Measurements from ENCODE around the gene CHDH.

CHDH gene, protein sequence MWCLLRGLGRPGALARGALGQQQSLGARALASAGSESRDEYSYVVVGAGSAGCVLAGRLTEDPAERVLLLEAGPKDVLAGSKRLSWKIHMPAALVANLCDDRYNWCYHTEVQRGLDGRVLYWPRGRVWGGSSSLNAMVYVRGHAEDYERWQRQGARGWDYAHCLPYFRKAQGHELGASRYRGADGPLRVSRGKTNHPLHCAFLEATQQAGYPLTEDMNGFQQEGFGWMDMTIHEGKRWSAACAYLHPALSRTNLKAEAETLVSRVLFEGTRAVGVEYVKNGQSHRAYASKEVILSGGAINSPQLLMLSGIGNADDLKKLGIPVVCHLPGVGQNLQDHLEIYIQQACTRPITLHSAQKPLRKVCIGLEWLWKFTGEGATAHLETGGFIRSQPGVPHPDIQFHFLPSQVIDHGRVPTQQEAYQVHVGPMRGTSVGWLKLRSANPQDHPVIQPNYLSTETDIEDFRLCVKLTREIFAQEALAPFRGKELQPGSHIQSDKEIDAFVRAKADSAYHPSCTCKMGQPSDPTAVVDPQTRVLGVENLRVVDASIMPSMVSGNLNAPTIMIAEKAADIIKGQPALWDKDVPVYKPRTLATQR

DNA sequence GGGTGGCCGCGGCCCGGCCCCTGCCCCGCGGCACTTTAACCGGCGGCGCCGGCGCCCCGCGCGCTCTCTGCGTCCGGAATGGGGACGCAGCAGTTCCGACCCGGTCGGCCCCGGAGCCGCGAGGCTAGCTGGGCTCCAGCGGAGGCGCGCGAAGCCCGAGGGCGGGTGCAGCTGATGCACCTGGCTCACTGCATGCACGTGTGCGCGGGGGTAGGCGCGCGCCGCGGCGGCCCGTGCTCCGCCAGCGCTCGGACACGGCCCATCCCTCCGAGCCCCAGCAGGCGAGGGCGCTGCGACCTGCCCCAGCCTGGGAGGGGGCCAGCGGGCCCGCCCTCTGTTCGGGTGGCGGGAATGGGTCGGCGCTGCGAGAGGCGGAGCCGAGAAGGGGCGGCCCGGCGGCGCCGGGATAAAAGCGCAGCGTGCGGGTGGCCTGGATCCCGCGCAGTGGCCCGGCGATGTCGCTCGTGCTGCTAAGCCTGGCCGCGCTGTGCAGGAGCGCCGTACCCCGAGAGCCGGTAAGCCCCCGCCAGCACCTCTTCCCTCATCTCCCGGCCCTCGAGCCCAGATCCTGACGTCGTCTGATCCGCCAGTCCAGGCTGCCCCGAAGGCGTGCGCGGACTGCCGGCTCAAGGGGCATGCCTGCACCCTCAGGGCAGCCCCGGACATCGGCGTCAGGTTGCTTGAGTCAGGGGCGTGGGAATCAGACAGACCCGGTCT is at the start of gene CHDH, which contains the start of gene IL17RB:
Gene CHDH, minus strand, starts transcription at position 286 of the 717 bp plus-strand sequence. CDS start 22,411 bp downstream, outside the sequence.
Gene IL17RB, plus strand, starts transcription at position 435 of the 717 bp plus-strand sequence. Its CDS starts 21 bp downstream, at position 456.
- DNase-seq (ENCODE audit: low read depth): no peak

DNA sequence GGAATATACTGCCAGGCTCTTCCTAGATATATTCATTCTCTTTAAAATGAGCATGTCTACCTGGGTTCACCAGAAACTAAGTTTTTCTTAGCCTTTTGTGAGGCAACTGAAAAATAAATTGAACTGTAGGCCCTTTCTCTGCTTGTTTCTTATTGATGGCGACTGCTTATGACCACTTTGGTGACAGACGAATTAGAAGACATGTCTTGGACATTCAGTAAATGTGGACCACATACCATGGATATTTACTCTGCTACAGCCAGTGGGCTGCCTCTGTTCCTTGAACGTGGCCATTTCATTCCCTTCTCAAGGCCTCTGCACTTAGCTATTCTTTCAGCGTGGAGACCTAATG is 46.0 kb upstream of the CHDH start:
- DNase-seq (ENCODE audit: low read depth): no peak

DNA sequence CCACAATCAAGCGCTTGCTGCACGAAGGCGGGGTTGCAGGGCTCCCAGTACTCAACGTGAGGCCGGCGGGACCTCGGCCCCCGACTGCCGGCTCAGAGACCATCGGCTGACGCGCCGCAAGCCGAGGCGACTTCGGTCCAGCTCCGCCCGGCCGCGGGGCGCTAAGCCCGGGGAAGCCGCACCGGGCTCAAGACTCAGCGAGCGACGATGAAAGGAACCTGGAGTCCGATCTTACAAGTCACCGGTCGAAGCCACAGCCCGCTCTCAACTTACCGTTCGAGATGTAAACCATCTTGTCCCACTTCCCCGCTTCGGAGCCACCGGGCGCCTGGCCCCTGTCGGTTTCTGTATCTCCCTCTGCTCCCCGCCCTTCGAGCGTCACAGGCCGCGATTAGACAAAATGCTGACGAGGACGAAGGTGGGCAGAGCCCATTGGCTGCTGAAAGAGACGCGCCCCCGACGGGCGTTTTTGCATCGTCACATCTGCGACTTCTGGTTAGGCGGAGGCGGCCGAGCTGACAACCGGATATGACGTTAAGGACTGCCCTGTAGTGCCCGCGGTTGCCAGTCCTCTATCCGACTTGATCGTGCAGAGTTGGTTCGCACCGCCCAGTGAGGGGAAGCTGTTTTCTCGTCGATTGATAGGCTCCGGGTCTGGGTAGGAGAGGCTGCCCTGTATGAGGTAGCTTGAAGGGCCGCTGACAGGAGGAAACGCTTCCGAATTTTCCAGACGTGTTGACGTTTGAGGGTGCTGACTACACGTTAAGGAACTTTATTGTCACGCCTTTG is 45.5 kb upstream of the CHDH start, which contains the start of gene SELENOK:
Gene SELENOK, minus strand, starts transcription at position 363 of the 789 bp plus-strand sequence.
- peak; percentile 98 for DNase-seq (ENCODE audit: low read depth)

GRCh38 chr3:53890726-53891475 is 44.7 kb upstream of the CHDH start:
- no peak for DNase-seq (ENCODE audit: low read depth)

DNA sequence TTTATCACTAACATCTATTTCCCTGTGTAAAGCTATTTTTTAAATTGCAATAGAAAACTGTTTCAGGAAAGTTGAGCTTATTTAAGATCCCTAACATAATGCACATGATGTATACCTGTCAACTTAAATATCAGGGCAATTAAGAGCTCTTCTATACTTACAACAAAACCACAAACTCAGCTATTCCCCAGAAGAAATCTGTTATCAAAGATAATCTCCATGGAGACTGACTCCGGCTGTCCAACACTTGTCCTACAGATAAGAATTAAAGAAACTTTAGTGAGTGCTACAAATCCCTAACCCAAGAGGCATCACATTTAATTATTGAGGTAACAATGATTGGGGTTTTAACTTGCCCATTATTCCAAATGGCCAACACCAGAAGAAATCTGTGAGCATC is 42.0 kb upstream of the CHDH start:
- no peak for DNase-seq (ENCODE audit: low read depth)

DNA sequence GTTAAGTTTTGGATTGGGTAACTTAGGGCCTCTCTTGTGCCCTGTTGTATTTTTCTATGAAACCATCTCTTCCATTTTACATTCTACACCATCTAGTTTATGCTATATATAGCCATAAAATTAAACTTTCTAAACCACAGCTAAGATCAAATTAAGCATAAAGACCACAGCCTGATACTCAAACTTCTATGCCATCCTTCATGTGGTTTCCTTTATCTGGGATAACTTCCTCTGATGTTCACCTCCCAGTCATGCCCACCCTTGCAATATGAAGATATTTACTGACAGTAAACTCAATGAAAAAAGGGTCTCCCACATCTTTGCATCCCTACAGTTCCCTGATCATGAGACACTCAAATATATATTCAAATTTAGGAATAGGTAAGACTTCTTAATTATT is 41.2 kb upstream of the CHDH start:
- no peak for DNase-seq (ENCODE audit: low read depth)

DNA sequence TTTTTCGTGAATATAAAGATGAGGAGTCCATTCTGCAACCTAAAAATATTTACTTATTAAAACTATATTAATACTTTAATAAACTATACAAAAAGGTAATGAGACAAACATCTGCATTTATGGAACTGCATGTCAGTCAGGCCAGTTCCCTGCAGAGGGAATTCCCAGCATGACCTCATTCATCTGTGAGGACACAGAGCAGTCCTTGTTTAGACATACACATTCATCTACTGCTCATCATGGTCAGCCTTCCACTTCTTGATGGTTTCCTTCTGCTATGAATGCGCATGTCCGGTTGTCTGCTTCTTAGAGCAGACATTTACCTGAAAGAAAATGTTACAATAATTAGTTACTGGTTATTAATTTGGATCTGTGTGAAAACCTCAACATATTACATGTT is 39.0 kb upstream of the CHDH start:
- DNase-seq (ENCODE audit: low read depth): no peak

DNA sequence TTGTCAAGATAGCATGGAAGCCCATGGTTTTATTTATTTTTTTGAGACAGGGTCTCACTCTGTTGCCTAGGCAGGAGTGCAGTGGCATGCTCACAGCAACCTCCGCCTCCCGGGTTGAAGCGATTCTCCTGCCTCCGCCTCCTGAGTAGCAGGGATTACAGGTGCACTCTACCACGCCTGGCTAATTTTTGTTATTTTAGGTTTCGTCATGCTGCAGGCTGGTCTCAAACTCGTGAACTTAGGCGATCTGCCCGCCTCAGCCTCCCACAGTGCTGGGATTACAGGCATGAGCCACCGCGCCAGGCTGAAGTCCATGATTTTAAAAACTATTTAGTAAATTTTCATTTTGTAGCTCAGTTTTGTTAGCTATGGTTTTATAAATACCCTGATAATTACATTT is 38.4 kb upstream of the CHDH start:
- no peak for DNase-seq (ENCODE audit: low read depth)

- no peak for DNase-seq (ENCODE audit: low read depth)
Observed at GRCh38 chr3:53883008-53883407, 36.8 kb upstream of the CHDH start.

DNA sequence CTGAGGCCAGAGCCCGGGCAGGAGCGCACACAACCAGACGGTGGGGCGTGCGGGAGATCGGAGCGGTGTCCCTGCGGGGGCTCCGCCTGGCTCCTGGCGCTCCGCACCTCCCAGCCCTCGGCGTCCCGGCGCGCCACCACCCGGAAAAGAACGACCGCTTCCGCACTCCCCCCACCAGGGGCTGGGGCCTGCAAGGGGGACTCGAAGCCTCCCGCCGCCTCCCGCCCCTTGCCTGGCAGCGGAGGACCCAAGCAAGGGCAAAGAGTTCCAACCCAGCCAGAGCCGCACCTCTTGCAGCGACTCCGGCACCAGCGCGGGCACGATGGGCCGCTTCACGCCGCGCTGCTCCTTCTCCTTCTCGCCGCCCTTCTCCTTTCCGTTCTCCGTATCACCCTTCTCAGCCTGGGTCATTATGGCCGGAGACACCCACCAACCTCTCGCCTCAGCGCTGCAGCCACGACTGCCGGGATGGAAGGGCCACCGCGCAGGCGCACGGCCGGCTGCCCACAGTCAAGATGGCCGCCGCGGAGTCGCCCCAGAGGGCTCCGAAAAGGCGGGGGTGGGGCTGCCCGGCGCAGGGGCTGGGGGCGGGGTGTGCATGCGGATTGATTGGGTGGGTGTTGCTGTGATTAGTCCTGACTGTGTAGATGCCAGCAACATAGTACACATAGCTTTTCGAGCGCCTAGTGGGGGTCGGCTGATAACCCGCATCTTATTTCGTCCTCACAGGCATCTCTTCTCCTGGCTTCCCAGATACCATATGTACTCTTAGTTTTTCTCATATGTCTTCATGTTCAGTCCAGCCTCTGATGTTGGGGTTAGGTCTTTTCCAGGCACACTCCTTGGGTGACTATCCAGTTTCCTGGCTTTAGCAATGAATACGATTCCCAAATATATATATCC is 35.7 kb upstream of the CHDH start, which contains the start of gene ACTR8:
Gene ACTR8, minus strand, starts transcription at position 462 of the 903 bp plus-strand sequence. Its CDS starts 51 bp downstream, at position 411.
- DNase-seq (ENCODE audit: low read depth): peak; percentile 77

DNA sequence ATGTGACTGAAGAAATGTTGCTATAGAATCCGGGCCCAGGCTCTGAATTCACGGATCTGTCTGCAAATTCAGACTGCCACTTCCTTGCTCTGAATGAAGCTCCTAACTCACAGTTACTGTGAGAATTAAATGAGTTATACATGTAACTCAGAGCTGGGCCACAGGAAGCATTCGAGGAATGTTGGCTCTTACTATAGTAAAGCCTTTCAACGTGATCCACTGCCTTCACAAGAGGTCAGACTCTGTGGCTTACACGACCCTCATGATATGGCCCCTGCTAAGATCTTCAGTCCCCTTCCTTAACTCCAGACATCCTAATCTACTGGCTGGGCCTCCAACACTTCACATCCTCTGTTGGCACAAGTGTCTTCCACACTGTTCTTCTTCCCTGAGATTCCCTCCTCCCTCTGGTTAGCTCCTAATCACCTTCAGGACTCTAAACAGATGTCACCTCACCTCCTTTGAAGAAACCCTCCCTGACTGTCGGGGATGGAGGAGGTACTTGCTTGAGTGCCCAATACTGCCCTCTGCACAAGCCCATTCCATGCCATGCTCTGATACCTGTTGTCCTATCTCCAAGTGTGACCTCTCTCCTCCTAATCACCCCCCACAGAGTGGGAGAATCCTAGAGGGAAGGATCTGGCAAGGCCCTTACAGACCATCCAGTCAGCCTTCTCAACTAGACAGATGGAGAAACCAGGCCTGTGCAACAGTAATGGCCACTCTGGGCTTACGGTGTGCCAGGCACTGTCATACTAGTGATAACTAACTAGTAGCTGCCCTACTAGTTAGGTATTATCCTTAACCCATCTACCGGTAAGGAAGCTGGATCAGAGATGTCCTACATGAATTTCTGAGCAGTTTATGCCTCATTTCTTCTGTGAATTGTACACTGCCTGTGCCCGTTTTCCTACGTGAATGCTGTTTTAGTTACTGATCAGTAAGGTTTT is 34.5 kb upstream of the CHDH start:
- no peak for DNase-seq (ENCODE audit: low read depth)

DNA sequence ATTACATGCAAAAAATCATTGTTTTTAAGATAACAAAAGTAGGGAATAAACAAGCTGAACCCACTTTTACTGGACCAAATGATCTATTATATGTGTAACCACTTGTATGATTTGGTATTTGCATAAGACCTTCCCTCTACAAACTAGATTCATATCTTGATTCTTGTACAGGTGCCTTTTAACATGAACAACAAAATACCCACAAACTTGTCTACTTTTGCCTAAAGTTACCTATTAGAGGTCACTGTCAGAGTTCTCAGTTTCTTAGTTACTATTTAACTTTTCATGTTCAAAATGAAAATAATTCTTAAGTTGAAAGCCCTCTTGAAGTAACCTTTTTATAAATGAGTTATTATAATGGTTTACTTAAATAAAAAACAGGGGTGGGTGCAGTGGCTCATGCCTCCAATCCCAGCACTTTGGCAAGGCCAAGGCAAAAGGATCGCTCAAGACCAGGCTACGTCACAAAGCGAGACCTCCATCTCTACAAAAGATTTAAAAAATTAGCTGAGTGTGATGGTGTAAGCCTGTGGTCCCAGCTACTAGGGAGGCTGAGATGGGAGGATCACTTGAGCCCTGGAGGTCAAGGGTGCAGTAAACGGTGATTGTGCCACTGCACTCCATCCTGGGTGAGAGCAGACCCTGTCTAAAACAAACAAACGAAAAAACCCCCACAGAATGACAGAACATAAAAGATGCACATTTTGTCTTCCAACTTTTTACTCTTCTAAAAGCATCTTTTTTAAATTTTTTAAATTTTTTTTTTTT is 19.7 kb upstream of the CHDH start:
- DNase-seq (ENCODE audit: low read depth): no peak

GRCh38 chr3:53863145-53863544 is 16.9 kb upstream of the CHDH start:
- no peak for DNase-seq (ENCODE audit: low read depth)

DNA sequence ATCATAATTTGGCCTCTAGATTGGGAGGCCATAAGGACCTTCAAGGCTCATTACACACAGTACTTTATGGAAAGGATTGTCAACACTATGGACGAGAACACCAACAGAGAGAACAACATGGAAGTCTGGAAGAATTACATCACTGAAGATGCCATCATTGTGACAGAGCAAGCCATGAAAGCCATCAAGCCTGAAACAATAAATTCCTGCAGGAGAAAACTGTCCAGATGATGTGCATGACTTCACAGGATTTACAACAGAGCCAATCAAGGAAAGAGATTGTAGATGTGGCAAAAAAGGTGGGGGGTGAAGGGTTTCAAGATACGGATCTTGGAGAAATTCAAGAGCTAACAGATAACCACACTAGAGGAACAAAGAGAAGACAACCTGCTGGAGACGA is 16.0 kb upstream of the CHDH start:
- DNase-seq (ENCODE audit: low read depth): no peak

GRCh38 chr3:53860196-53860595 is 14.0 kb upstream of the CHDH start:
- DNase-seq (ENCODE audit: low read depth): no peak

GRCh38 chr3:53859178-53859577 is 13.0 kb upstream of the CHDH start:
- DNase-seq (ENCODE audit: low read depth): no peak

- no peak for DNase-seq (ENCODE audit: low read depth)
Observed at GRCh38 chr3:53858096-53858741, 12.0 kb upstream of the CHDH start.

GRCh38 chr3:53856964-53857363 is 10.7 kb upstream of the CHDH start:
- DNase-seq (ENCODE audit: low read depth): no peak

All from fibroblast of the conjunctiva (primary cell).